GM12875 (cell line): ENCODE results near the gene AOAH.

Experiments
- H3K4me3 ChIP-seq: one replicate; pipeline ENCODE4 v1.5.1; 2011; ENCODE audit warnings: low read depth, low read length, control low read depth
- CTCF ChIP-seq: IDR thresholded peaks from 2 replicates; pipeline ENCODE4 v1.5.1; 2011; ENCODE audit warnings: low read depth, mild to moderate bottlenecking, control low read depth, inconsistent platforms, low read length, moderate library complexity, borderline replicate concordance; ENCODE audit not compliant: insufficient read depth

AOAH gene

DNA sequence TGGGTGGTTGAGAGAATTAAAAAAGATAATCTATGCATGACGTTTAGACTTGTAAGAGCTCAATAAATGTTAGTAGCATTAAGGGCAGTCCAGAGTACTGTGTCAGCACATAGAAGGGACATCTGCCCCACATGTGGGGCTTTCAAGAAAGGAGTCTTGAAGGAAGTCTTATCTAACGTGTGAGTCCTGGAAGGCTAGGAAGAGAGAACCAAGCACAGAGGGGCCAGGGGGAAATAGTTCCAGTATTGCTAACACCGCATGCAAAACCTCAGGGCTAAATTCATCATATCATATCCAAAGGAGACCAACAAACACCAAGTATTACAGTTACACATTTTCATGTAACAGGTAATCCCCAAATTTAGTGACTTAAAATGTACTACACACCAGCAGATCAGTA is 122.7 kb downstream of the AOAH start:
- H3K4me3 ChIP-seq: no peak overlapping the region
- TF ChIP-seq CTCF: no peak

DNA sequence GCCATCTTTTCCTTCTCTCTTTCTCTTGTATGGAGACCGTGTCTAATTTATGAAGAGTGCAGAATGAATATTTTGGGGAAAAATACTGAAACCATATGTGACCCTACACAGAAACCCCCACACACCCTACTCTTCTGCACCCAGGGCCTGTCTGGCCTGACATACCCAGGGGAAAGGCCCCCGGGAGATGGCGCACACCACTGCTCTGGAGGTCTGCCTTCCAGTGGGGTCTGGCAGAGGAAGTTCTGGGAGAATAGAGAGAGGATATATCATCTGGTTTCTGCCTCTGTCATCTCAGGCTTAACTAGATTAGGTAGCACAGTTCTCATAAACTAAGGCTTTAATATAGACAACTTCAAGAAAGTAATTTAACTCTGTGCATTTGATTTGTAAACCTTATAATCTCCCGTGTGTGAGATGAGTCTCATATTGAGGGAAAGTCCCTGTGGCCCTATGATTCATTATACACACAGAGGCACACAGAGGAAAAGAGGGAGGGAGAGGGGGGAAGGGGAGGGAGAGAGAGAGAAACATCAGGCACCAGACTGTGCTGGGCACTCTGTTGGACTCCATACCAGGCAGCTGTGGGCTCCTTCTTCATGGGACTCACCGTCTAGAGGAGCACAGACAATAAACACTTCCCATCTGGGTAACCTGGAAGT is 123.3 kb downstream of the AOAH start:
- H3K4me3 ChIP-seq: no peak overlapping the region
- TF ChIP-seq CTCF: no peak

DNA sequence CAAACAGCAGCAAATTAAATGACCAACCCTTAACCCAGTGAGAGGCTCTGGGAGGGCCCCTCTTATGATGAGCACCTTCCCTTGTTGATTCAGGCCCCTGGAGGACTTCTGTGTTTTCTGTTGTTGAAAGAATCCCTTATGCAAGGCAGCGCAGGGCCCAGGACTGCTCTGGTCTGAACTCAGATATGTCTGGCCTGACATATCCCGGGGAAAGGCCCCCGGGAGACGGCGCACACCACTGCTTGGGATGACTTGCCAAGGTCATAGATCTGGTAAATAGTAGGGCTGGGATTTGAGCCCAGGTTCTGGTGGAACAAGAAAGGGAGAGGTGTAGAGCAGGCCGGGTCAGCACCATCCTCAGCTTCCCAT is 124.0 kb downstream of the AOAH start:
- H3K4me3 ChIP-seq: no peak overlapping the region
- TF ChIP-seq CTCF: no peak

DNA sequence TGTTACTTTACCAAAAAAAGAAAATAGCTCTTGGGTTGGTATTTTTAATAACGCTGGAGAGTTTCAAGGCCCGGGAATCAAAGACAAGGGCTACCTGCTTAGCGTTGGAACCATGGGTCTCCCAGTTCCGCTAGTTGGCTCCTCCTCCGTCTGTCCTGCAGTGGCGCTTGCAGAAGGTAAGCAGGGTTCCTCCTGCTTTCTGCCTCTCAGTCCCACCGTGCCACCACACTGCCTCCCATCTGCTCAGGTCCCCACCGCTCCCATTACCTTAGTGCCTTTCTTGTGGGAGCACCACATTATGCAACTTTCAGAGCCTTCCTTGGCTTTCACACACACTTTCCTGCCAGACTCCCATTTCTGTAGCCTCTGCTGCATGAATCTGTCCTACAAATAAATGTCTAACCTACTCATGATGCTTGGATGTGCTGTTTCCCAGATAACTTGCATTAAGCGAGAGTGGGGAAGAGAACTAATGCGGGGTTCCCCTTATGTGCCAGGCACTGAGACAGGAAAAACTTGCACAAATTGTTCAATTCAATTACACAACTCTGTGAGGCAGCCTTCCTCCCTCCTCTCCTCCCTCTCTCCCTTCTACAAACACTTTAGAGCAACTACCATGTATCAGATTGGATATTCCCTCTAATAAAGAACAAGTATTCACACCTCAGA is 124.5 kb downstream of the AOAH start:
- no peak overlapping the region for H3K4me3 ChIP-seq
- TF ChIP-seq CTCF: no peak

- H3K4me3 ChIP-seq: no peak overlapping the region
- no peak for TF ChIP-seq CTCF
Measured at GRCh38 chr7:36598054-36598674, 126.1 kb downstream of the AOAH start.

DNA sequence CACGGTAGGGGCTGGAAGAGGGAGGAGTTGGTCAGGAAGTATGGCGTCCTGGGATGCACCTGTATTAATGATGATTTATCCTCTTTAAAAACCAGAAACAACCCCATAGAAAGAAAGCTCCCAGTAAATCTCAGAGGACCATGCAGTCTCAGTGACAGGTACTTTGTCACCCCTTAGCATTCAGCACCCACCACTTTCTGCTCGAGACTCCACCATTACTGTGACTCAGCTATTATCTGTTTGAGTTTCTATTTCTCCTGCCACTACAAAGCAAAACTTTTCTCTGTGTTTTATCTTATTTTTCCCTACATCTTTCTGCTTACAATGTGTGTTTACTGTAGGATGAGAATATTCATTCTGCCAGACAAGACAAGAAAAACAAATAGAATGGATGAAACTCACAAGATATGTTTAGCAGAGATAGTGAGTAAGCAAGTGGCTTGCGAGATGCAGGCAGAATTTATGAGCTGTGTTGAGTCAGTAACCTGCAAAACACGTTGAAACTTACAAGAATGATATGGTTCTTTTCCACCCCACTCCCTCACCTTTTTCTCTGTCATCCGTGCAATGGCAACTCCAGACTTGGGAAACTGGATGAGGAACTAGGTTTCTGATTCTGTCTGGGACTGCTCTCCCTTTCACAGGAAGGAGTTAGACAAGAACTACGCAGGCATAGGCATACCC is 127.1 kb downstream of the AOAH start:
- TF ChIP-seq CTCF: no peak
- H3K4me3 ChIP-seq: no peak overlapping the region
